Measurements from ENCODE around the gene HHIP.

The HHIP gene

DNA sequence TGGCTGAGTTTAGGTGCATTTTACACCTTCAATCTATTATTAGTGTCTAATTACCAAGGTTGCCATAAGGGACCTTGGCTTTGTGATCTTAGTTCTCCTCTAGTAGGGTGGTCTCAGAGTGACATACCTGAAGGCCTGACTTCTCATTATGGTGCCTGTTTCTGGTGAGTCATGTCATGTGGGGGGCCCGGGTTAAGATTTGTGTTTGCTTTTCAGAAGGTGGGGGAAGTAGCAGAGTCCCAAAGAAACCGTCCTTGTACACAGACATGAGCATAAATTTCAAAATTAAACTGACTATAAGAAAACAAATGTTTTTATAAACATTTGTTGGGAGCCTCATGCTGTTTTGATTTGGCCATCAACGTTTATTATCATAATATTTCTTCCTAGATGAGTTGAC lies 74.5 kb downstream of the HHIP start:
- Histone ChIP-seq H3K27me3 (ENCODE audit: control insufficient read depth, insufficient read depth, low read length) (no peaks in the 10 kb centered on the region), H2AFZ (no peak overlapping the region), H3K4me1 (no peaks in the 10 kb centered on the region), H3K9ac (no peak overlapping the region), H3K4me2 (ENCODE audit: low read length) (no peak overlapping the region), H3K4me3 (ENCODE audit: low read depth, low read length) (no peak overlapping the region), H3K36me3 (ENCODE audit: control insufficient read depth, insufficient read depth, low read length) (no peaks in the 10 kb centered on the region), H3K27ac (no peak overlapping the region), H3K9me3 (ENCODE audit: control insufficient read depth, low read length) (no peaks in the 10 kb centered on the region), H3K79me2 (no peaks in the 10 kb centered on the region)
- TF ChIP-seq, protein P1, sequence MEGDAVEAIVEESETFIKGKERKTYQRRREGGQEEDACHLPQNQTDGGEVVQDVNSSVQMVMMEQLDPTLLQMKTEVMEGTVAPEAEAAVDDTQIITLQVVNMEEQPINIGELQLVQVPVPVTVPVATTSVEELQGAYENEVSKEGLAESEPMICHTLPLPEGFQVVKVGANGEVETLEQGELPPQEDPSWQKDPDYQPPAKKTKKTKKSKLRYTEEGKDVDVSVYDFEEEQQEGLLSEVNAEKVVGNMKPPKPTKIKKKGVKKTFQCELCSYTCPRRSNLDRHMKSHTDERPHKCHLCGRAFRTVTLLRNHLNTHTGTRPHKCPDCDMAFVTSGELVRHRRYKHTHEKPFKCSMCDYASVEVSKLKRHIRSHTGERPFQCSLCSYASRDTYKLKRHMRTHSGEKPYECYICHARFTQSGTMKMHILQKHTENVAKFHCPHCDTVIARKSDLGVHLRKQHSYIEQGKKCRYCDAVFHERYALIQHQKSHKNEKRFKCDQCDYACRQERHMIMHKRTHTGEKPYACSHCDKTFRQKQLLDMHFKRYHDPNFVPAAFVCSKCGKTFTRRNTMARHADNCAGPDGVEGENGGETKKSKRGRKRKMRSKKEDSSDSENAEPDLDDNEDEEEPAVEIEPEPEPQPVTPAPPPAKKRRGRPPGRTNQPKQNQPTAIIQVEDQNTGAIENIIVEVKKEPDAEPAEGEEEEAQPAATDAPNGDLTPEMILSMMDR (IDR thresholded peaks at IDR 0.05): no peak

DNA sequence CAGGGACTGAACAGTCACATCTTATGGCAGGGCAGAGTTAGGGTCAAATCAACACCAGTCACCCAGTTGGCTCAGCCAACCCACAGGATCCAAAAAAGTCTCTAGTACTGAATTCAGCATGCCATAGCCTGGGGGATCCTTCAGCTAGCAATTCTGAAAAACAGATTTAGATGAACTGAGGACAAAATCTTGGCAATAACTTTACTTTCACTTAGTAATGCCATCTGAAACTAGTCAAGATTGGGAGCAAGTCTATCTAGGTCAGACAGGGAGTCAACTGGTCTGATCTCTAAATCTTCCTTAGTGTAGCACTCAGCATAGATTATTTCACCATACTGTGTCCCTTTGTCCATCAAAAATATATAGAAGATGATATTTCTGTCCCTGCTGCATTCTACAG lies 76.0 kb downstream of the HHIP start:
- H3K4me1 ChIP-seq: no peaks in the 10 kb centered on the region

DNA sequence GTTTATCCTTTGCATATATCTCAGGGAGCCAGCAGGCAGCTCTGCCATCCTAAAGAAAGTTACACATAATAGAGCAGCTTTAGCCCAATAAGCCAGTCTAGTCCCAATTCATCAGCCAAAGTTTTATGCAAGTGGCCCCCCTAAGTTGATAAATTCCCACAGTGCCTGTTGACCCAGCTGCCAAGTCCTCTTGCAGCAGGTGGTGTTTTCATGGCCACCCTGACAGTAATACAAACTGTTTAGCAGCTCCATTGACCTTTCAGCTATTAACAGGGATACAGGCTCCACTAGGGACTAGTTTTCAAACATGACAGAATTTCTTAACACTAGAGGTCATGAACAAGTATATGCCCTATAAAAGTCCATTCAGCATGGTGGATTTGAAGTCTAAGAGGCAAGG lies 77.5 kb downstream of the HHIP start:
- no peaks in the 10 kb centered on the region for H3K9me3 ChIP-seq (ENCODE audit: control insufficient read depth, low read length)
- no peaks in the 10 kb centered on the region for H3K36me3 ChIP-seq (ENCODE audit: control insufficient read depth, insufficient read depth, low read length)
- no peaks in the 10 kb centered on the region for H3K27me3 ChIP-seq (ENCODE audit: control insufficient read depth, insufficient read depth, low read length)
- H3K4me1 ChIP-seq: no peaks in the 10 kb centered on the region
- no peak overlapping the region for H3K27ac ChIP-seq
- H3K4me3 ChIP-seq (ENCODE audit: low read depth, low read length): no peak overlapping the region
- TF ChIP-seq, protein P1 (IDR thresholded peaks at IDR 0.05): no peak
- H3K4me2 ChIP-seq (ENCODE audit: low read length): no peak overlapping the region
- H2AFZ ChIP-seq: no peak overlapping the region
- H3K9ac ChIP-seq: no peak overlapping the region
- no peaks in the 10 kb centered on the region for H3K79me2 ChIP-seq

More for the DNA sequence above, 76.0 kb downstream of the HHIP start:
- Histone ChIP-seq H3K9me3 (ENCODE audit: control insufficient read depth, low read length) (no peaks in the 10 kb centered on the region), H3K4me3 (ENCODE audit: low read depth, low read length) (no peak overlapping the region), H3K9ac (no peak overlapping the region), H3K79me2 (no peaks in the 10 kb centered on the region), H3K36me3 (ENCODE audit: control insufficient read depth, insufficient read depth, low read length) (no peaks in the 10 kb centered on the region), H2AFZ (no peak overlapping the region), H3K4me2 (ENCODE audit: low read length) (no peak overlapping the region), H3K27ac (no peak overlapping the region), H3K27me3 (ENCODE audit: control insufficient read depth, insufficient read depth, low read length) (no peaks in the 10 kb centered on the region)
- TF ChIP-seq, protein P1 (IDR thresholded peaks at IDR 0.05): no peak

DNA sequence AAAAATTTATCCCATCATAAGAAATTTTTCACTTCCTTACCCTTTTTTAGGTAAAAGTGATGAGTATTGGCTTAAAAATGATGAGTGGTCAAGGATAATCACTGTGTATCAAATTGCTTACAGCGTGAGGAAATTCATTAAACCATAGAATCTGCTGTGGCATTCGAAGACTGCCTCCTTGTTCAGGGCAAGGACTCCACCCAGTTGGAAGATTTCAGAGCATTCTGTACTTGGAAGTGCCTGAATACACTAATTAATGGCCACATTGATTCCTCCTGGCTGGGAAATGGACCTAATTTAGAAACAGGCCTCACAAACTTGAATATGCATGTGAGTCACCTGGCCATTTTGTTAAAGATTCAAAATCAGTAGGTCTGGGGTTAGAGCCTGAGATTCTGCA lies 83.2 kb downstream of the HHIP start:
- no peak overlapping the region for H3K4me3 ChIP-seq (ENCODE audit: low read depth, low read length)
- no peak overlapping the region for H2AFZ ChIP-seq
- H3K36me3 ChIP-seq (ENCODE audit: control insufficient read depth, insufficient read depth, low read length): no peaks in the 10 kb centered on the region
- H3K27me3 ChIP-seq (ENCODE audit: control insufficient read depth, insufficient read depth, low read length): no peaks in the 10 kb centered on the region
- no peak overlapping the region for H3K9ac ChIP-seq
- TF ChIP-seq, protein P1 (IDR thresholded peaks at IDR 0.05): no peak
- H3K4me2 ChIP-seq (ENCODE audit: low read length): no peak overlapping the region
- H3K4me1 ChIP-seq: no peaks in the 10 kb centered on the region
- no peak overlapping the region for H3K27ac ChIP-seq
- no peaks in the 10 kb centered on the region for H3K9me3 ChIP-seq (ENCODE audit: control insufficient read depth, low read length)
- no peaks in the 10 kb centered on the region for H3K79me2 ChIP-seq

DNA sequence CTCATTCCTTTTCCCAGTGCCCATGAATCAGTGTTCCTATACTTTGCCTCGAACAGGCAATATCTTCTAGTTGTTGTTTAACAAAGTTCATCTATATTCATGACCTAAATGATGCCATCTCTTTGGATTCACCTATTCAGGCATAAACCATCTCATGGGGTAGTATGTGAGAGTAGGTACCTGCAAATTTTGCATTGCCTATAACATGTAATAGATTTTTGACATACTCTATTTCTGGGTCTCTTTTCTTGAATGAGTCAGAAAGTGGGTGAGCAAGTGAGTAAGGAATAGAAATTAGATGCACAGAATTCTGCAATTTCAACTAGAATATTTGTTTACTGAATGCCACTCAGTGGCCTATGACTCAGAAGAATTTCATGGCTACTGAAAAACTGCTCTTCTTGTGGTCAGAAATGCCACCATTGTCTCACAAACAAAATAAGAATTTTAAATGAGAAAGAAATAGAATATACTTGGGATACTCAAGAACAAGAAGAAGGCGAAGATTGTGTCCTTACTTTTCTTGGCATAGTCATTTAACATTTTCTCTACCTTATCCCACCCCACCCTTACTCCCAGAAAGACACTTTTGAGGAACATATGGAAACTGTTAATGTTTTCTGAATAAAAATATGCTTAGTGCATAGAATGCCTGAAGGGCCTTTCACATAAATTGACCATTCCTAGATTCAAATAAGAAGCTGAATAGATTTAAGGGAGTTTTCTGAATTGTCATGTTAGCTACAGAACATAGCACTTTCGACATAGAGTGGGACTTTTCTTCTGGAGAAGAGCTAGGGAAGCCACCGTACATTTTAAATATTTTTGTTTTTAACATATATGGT lies 86.8 kb downstream of the HHIP start:
- Histone ChIP-seq H3K27ac (no peak overlapping the region), H2AFZ (no peak overlapping the region), H3K79me2 (no peaks in the 10 kb centered on the region), H3K27me3 (ENCODE audit: control insufficient read depth, insufficient read depth, low read length) (no peaks in the 10 kb centered on the region), H3K4me3 (ENCODE audit: low read depth, low read length) (no peak overlapping the region), H3K4me2 (ENCODE audit: low read length) (no peak overlapping the region), H3K9ac (no peak overlapping the region), H3K9me3 (ENCODE audit: control insufficient read depth, low read length) (no peaks in the 10 kb centered on the region), H3K4me1 (no peaks in the 10 kb centered on the region), H3K36me3 (ENCODE audit: control insufficient read depth, insufficient read depth, low read length) (no peaks in the 10 kb centered on the region)
- TF ChIP-seq, protein P1 (IDR thresholded peaks at IDR 0.05): no peak

Measured in parathyroid adenoma (tissue), 2 donors.